CD14-positive monocyte (primary cell): ENCODE results near the gene GLTP. TPM values are rescaled to one million over a fixed set of nuclear protein-coding genes. Genes with fewer than 3 reads are reported as not detected.

Experiments
- DNase-seq, 3 donors: peaks; one replicate each; pipeline ENCODE4 v3.0.0-alpha.2; 2011 to 2022
- H2AFZ ChIP-seq: 2 replicates; pipeline ENCODE4 v1.6.0; 2012; ENCODE audit warnings: mild to moderate bottlenecking, low read depth, low read length, inconsistent platforms; ENCODE audit not compliant: insufficient read depth, poor library complexity, severe bottlenecking
- H3K27ac ChIP-seq, 2 donors: 1 replicate in 1 of 2; 2 replicates in 1 of 2; pipeline ENCODE4 v1.5.1; 2012 to 2013; ENCODE audit warnings: low read length in 2 of 2, control low read depth in 1 of 2, inconsistent platforms in 1 of 2, low read depth in 1 of 2, mild to moderate bottlenecking in 1 of 2
- H3K27me3 ChIP-seq, 2 donors: one replicate each; pipeline versions ENCODE4 v1.6.0 to v1.6.1; 2011 to 2013; ENCODE audit warnings: low read length in 2 of 2; ENCODE audit not compliant: control insufficient read depth in 2 of 2, insufficient read depth in 2 of 2
- H3K36me3 ChIP-seq, 2 donors: replicated peaks in 1 of 2; 1 replicate in 1 of 2; 2 replicates in 1 of 2; pipeline versions ENCODE4 v1.5.1 to v1.6.1; 2012 to 2013; ENCODE audit warnings: low read length in 2 of 2, control low read depth in 1 of 2, inconsistent platforms in 1 of 2, mild to moderate bottlenecking in 1 of 2; ENCODE audit not compliant: insufficient read depth in 2 of 2, control insufficient read depth in 1 of 2
- H3K4me1 ChIP-seq, 2 donors: 1 replicate in 1 of 2; 2 replicates in 1 of 2; pipeline versions ENCODE4 v1.5.1 to v1.6.1; 2012 to 2013; ENCODE audit warnings: low read length in 2 of 2, control low read depth in 1 of 2, inconsistent platforms in 1 of 2, mild to moderate bottlenecking in 1 of 2, moderate library complexity in 1 of 2; ENCODE audit not compliant: insufficient read depth in 2 of 2, control insufficient read depth in 1 of 2
- H3K4me2 ChIP-seq: replicated peaks from 2 replicates; pipeline ENCODE3; 2012; ENCODE audit warnings: low read length, moderate library complexity, mild to moderate bottlenecking; ENCODE audit not compliant: poor library complexity, severe bottlenecking; ENCODE audit errors: extremely low read depth
- H3K4me3 ChIP-seq, 3 experiments: fragments of 200-600 bp in 1 of 3; sonication (generic) in 1 of 3; replicated peaks in 1 of 3; 1 replicate in 2 of 3; 2 replicates in 1 of 3; pipeline ENCODE4 v1.5.1; 2011 to 2013; ENCODE audit warnings: low read length in 3 of 3, mild to moderate bottlenecking in 3 of 3, control low read depth in 2 of 3, low read depth in 2 of 3, inconsistent platforms in 1 of 3, moderate library complexity in 1 of 3
- H3K79me2 ChIP-seq: 2 replicates; pipeline ENCODE4 v1.6.0; 2012; ENCODE audit warnings: mild to moderate bottlenecking, control low read depth, inconsistent platforms, low read length, moderate library complexity; ENCODE audit not compliant: insufficient read depth
- H3K9ac ChIP-seq: 2 replicates; pipeline ENCODE4 v1.6.0; 2017; ENCODE audit warnings: low read length, mild to moderate bottlenecking; ENCODE audit not compliant: insufficient read depth, poor library complexity, severe bottlenecking
- H3K9me3 ChIP-seq, 2 donors: replicated peaks in 1 of 2; 1 replicate in 1 of 2; 2 replicates in 1 of 2; pipeline versions ENCODE4 v1.5.1 to v1.6.1; 2012 to 2013; ENCODE audit warnings: low read length in 2 of 2, control low read depth in 1 of 2; ENCODE audit not compliant: control insufficient read depth in 1 of 2, insufficient read depth in 1 of 2
- H4K20me1 ChIP-seq: 2 replicates; pipeline ENCODE4 v1.6.0; 2012; ENCODE audit warnings: mild to moderate bottlenecking, low read length, control low read depth, moderate library complexity; ENCODE audit not compliant: insufficient read depth
- H3K27ac Mint-ChIP-seq, 7 donors: one replicate each; pipeline ENCODE4 v1.8.0; 2020; ENCODE audit warnings: mild to moderate bottlenecking in 7 of 7, mixed read lengths in 7 of 7, moderate library complexity in 6 of 7, inconsistent platforms in 2 of 7
- H3K27me3 Mint-ChIP-seq, 3 donors: one replicate each; pipeline ENCODE4 v1.8.0; 2021 to 2022; ENCODE audit warnings: low read depth in 3 of 3, mild to moderate bottlenecking in 3 of 3, mixed read lengths in 3 of 3, moderate library complexity in 3 of 3, inconsistent platforms in 1 of 3
- H3K36me3 Mint-ChIP-seq, 2 donors: one replicate each; pipeline ENCODE4 v1.8.0; 2020; ENCODE audit warnings: mixed read lengths in 2 of 2, inconsistent platforms in 1 of 2, mild to moderate bottlenecking in 1 of 2
- H3K4me1 Mint-ChIP-seq: one replicate; pipeline ENCODE4 v1.8.0; 2020; ENCODE audit warnings: mild to moderate bottlenecking, mixed read lengths
- H3K4me3 Mint-ChIP-seq, 2 donors: one replicate each; pipeline ENCODE4 v1.8.0; 2020; ENCODE audit warnings: mild to moderate bottlenecking in 2 of 2, mixed read lengths in 2 of 2, moderate library complexity in 1 of 2
- H3K9me3 Mint-ChIP-seq, 7 donors: one replicate each; pipeline ENCODE4 v1.8.0; 2020 to 2022; ENCODE audit warnings: mixed read lengths in 7 of 7, mild to moderate bottlenecking in 6 of 7, moderate library complexity in 6 of 7, inconsistent platforms in 2 of 7
- CTCF ChIP-seq: fragments of 200-600 bp; IDR thresholded peaks from one replicate; pipeline ENCODE4 v1.8.0; 2022; ENCODE audit warnings: antibody characterized with exemption, mild to moderate bottlenecking
- WGBS: methylation state at CpG from one replicate; pipeline ENCODE4 v1.1.5; 2013; ENCODE audit warnings: missing lambda C conversion rate; ENCODE audit not compliant: insufficient coverage; 5-methylcytosine and 5-hydroxymethylcytosine counted together
- intact Hi-C, 2 donors: fragments of 100-400 bp; cut with micrococcal nuclease; formaldehyde crosslinking; loops; one replicate each; pipeline versions ENCODE4 v1.15.0 to v1.15.1; 2023
- polyA plus RNA-seq, 3 donors: library from polyadenylated mRNA; depleted of rRNA in 1 of 3; unstranded in 2 of 3; stranded (reverse) in 1 of 3; fragments of 300-500 nt in 2 of 3; fragments of >200 nt in 1 of 3; fragmentation: Illumina TruSeq in 2 of 3; gene quantifications; 1 replicate in 2 of 3; 2 replicates in 1 of 3; pipeline ENCODE4 v1.2.3, GENCODE V29; 2012 to 2021

The GLTP gene
- polyA plus RNA-seq, 3 donors: 46.2 to 65.9 (median 51.7) TPM

GRCh38 chr12:109914461-109914860 lies 34.1 kb upstream of the GLTP start:
- no peak for TF ChIP-seq CTCF
- Histone ChIP-seq H3K4me3 (no peak overlapping the region), H3K79me2 (no peaks in the 10 kb centered on the region), H3K9ac (no peak overlapping the region), H2AFZ (no peak overlapping the region), H3K9me3 (no peaks in the 10 kb centered on the region), H3K4me1 (no peaks in the 10 kb centered on the region), H4K20me1 (peaks cover 14% of the 10 kb centered on the region), H3K27ac (peak overlapping the region in 1 of 2 donors; percentile 36), H3K4me2 (no peak overlapping the region), H3K27me3 (no peaks in the 10 kb centered on the region), H3K36me3 (peaks cover 85 to 100% of the 10 kb centered on the region in 2 donors)
- 96% methylated on average over 16 of the region's 16 CpGs for WGBS
- H3K27me3 Mint-ChIP-seq: peaks cover 0 to 1% (median 0%) of the 10 kb centered on the region in 3 donors
- peak overlapping the region in 3 of 7 donors; percentile 2 to 73 (median 42) for H3K27ac Mint-ChIP-seq
- H3K9me3 Mint-ChIP-seq: no peaks in the 10 kb centered on the region
- peaks cover 87 to 99% of the 10 kb centered on the region in 2 donors for H3K36me3 Mint-ChIP-seq
- no peaks in the 10 kb centered on the region for H3K4me1 Mint-ChIP-seq
- no peak overlapping the region for H3K4me3 Mint-ChIP-seq
- no peak for DNase-seq
- intact Hi-C loops: no loop called here

GRCh38 chr12:109912855-109913321 lies 32.5 kb upstream of the GLTP start:
- no peaks in the 10 kb centered on the region for H3K79me2 ChIP-seq
- DNase-seq: no peak
- peaks cover 0 to 1% (median 0%) of the 10 kb centered on the region in 3 donors for H3K27me3 Mint-ChIP-seq
- H3K4me1 Mint-ChIP-seq: peaks cover 4% of the 10 kb centered on the region
- no peak overlapping the region for H2AFZ ChIP-seq
- peaks cover 14% of the 10 kb centered on the region for H4K20me1 ChIP-seq
- no peak overlapping the region for H3K4me2 ChIP-seq
- no peak overlapping the region for H3K27ac ChIP-seq
- no peak overlapping the region for H3K4me3 Mint-ChIP-seq
- H3K4me3 ChIP-seq: no peak overlapping the region
- 95% methylated on average over 11 of the region's 12 CpGs for WGBS
- no peaks in the 10 kb centered on the region for H3K27me3 ChIP-seq
- TF ChIP-seq CTCF: no peak
- no peak overlapping the region for H3K9ac ChIP-seq
- peaks cover 85 to 100% of the 10 kb centered on the region in 2 donors for H3K36me3 ChIP-seq
- intact Hi-C loops: no loop called here
- H3K27ac Mint-ChIP-seq: peak overlapping the region in 4 of 7 donors; percentile 38 to 52 (median 46)
- H3K9me3 Mint-ChIP-seq: no peaks in the 10 kb centered on the region
- H3K9me3 ChIP-seq: no peaks in the 10 kb centered on the region
- H3K4me1 ChIP-seq: peaks cover 2 to 3% of the 10 kb centered on the region in 2 donors
- peaks cover 90 to 99% of the 10 kb centered on the region in 2 donors for H3K36me3 Mint-ChIP-seq
